SK-N-SH (cell line): ENCODE data around the gene SLC22A5.

Experiments used
- CTCF ChIP-seq: fragments of 200-600 bp; sonication (generic); IDR thresholded peaks from 2 replicates; pipeline ENCODE4 v1.6.1; 2017; ENCODE audit warnings: antibody characterized with exemption, mild to moderate bottlenecking, moderate library complexity
- EZH2phosphoT487 ChIP-seq: fragments of 200-600 bp; sonication (generic); IDR thresholded peaks from 2 replicates; pipeline ENCODE4 v1.6.1; 2017; ENCODE audit warnings: low read depth, mixed run types, mild to moderate bottlenecking, antibody characterized with exemption, moderate library complexity, borderline replicate concordance
- MAX ChIP-seq: IDR thresholded peaks from 2 replicates; pipeline ENCODE4 v1.4.0; 2012; ENCODE audit warnings: low read depth
- MXI1 ChIP-seq: IDR thresholded peaks from 2 replicates; pipeline ENCODE4 v1.6.1; 2012; ENCODE audit warnings: mild to moderate bottlenecking, low read depth, low read length, improper control_type of control experiment
- POLR2AphosphoS5 ChIP-seq: IDR thresholded peaks from 2 replicates; pipeline ENCODE4 v1.6.1; 2012; ENCODE audit warnings: low read depth, low read length
- REST ChIP-seq: IDR thresholded peaks from 2 replicates; pipeline ENCODE4 v1.6.1; 2012; ENCODE audit warnings: mild to moderate bottlenecking, low read depth, low read length, moderate library complexity
- TAF1 ChIP-seq: IDR thresholded peaks from 2 replicates; pipeline ENCODE4 v1.6.1; 2012; ENCODE audit warnings: low read depth, mild to moderate bottlenecking, low read length, moderate library complexity, borderline replicate concordance
- USF1 ChIP-seq: IDR thresholded peaks from 2 replicates; pipeline ENCODE4 v1.4.0; 2012; ENCODE audit warnings: low read depth, borderline replicate concordance
- YY1 ChIP-seq: IDR thresholded peaks from 2 replicates; pipeline ENCODE4 v1.4.0; 2012; ENCODE audit warnings: low read depth, mild to moderate bottlenecking

- TF ChIP-seq CTCF (peak; percentile 79), MXI1 (no peak), POLR2AphosphoS5 (no peak), YY1 (no peak), EZH2phosphoT487 (no peak), TAF1 (no peak), REST (no peak), MAX (no peak), USF1 (no peak)
Observed at GRCh38 chr5:132386644-132387286, 17.3 kb downstream of the SLC22A5 start.
